ENCODE data around the gene MRNIP. TPM values are rescaled to one million over a fixed set of nuclear protein-coding genes. Genes with fewer than 3 reads are reported as not detected.

Gene MRNIP
- total RNA-seq, 1 experiment from 2014 or later = 36.2 TPM

DNA sequence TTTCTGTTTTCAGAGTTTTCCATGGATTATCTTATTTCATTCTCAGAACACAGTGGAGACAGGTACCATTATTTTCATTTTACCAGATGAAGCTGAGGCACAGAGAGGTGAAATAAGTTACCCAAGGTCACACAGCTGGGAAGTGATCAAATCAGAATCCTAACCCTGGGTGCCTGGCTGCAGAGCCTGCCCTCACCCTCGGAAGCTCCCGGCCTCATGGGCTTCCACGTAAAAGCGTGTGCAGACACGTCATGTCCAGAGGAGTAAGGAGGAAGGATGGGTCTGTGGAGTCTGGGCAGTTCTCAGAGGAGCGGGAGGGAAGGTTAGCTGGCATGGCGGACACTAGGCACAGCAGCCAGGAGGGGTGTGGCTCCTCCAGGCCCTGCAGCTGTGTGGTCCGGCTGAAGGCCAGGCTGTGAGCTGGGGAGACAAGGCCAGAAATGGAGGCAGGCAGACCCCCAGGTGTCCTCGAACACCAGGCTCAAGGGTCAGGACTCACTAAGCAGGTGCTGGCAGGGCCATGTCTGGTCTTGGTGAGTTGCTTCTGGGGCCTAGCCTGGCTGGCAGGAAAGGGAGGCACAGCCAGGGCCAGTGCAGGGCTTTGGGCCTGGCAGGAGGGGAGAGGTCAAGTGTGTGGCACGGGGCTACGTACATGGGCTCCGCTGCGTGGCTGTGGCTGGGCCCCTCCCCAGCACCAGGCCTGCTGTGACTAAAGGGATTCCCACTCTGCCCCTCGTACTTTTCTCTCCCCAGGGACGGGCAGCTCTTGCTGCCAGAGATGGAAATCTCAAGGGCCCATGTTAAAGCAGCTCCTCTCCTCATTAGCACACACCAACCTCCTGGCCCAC lies 43.5 kb upstream of the MRNIP start:
- Histone ChIP-seq H3K4me1 (ENCODE audit: control insufficient read depth in 1 of 2, insufficient read depth in 2 of 2, low read length in 2 of 2) (peaks cover 3 to 10% of the 10 kb centered on the region in 2 experiments; a peak in 2 of 4 replicates), H3K36me3 (ENCODE audit: control insufficient read depth in 1 of 2, insufficient read depth in 2 of 2, low read length in 2 of 2) (peaks cover 22 to 42% of the 10 kb centered on the region in 2 experiments), H2AFZ (ENCODE audit: low read depth, low read length, poor library complexity, severe bottlenecking) (no peak overlapping the region), H3K9ac (ENCODE audit: low read length) (no peak overlapping the region), H3K4me2 (ENCODE audit: low read length) (no peak overlapping the region), H3K79me2 (ENCODE audit: insufficient read depth, low read length) (peaks cover 53% of the 10 kb centered on the region), H3K27me3 (ENCODE audit: insufficient read depth, low read length) (no peaks in the 10 kb centered on the region), H3K9me3 (ENCODE audit: control insufficient read depth in 1 of 2, insufficient read depth in 1 of 2, low read depth in 1 of 2, low read length in 2 of 2) (no peaks in the 10 kb centered on the region), H3K9me2 (ENCODE audit: insufficient read depth) (no peaks in the 10 kb centered on the region), H4K20me1 (ENCODE audit: insufficient read depth) (peaks cover 10% of the 10 kb centered on the region; the same call in 1 of the 2 replicates), H3K4me3 (replicated peaks in 1 of 2; ENCODE audit: low read depth in 1 of 2, low read length in 2 of 2) (no peak overlapping the region), H3K27ac (ENCODE audit: low read depth, low read length) (no peak overlapping the region)
- no TSS peak for BruUV-seq (replicated peaks)
- ChIA-PET CTCF (no interaction called here), POLR2A (no interaction called here), RAD21 (ENCODE audit: low non-redundant PET in 1 of 2, low total read pairs in 2 of 2, uncharacterized antibody in 2 of 2, unreplicated experiment in 2 of 2) (no interaction called here)
- no peak for DNase-seq (ENCODE audit: low read depth, low spot score)
- TF ChIP-seq CEBPB (IDR thresholded peaks at IDR 0.05; ENCODE audit: low read depth) (no peak), CBX3 (IDR thresholded peaks at IDR 0.05; ENCODE audit: low read depth) (no peak), EZH2phosphoT487 (IDR thresholded peaks at IDR 0.05; ENCODE audit: borderline replicate concordance) (no peak), POLR2A (IDR thresholded peaks at IDR 0.05; ENCODE audit: borderline replicate concordance, extremely low read depth, insufficient read depth, insufficient read length) (no peak), EGR1 (IDR thresholded peaks at IDR 0.05; ENCODE audit: low read depth) (no peak), FOSL1 (IDR thresholded peaks at IDR 0.05; ENCODE audit: low read depth) (no peak), RAD21 (IDR thresholded peaks at IDR 0.05; ENCODE audit: low read depth) (no peak), ELF1 (IDR thresholded peaks at IDR 0.05; ENCODE audit: borderline replicate concordance, low read depth) (no peak)
- TF ChIP-seq, protein P1, sequence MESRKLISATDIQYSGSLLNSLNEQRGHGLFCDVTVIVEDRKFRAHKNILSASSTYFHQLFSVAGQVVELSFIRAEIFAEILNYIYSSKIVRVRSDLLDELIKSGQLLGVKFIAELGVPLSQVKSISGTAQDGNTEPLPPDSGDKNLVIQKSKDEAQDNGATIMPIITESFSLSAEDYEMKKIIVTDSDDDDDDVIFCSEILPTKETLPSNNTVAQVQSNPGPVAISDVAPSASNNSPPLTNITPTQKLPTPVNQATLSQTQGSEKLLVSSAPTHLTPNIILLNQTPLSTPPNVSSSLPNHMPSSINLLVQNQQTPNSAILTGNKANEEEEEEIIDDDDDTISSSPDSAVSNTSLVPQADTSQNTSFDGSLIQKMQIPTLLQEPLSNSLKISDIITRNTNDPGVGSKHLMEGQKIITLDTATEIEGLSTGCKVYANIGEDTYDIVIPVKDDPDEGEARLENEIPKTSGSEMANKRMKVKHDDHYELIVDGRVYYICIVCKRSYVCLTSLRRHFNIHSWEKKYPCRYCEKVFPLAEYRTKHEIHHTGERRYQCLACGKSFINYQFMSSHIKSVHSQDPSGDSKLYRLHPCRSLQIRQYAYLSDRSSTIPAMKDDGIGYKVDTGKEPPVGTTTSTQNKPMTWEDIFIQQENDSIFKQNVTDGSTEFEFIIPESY (IDR thresholded peaks at IDR 0.05; ENCODE audit: extremely low read depth, insufficient replicate concordance, low read length) = no peak
- TF ChIP-seq, protein P2, sequence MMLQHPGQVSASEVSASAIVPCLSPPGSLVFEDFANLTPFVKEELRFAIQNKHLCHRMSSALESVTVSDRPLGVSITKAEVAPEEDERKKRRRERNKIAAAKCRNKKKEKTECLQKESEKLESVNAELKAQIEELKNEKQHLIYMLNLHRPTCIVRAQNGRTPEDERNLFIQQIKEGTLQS (IDR thresholded peaks at IDR 0.05) = no peak
- TF ChIP-seq, protein P3, sequence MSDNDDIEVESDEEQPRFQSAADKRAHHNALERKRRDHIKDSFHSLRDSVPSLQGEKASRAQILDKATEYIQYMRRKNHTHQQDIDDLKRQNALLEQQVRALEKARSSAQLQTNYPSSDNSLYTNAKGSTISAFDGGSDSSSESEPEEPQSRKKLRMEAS (IDR thresholded peaks at IDR 0.05) = no peak
- ATAC-seq = no peak
- intact Hi-C loops (cut with micrococcal nuclease) = loop anchor here (10.0 kb wide), 1 partner anchor 183 kb away; no protein-coding TSS in a partner anchor
